ENCODE results near the gene CCDC149. TPM values are rescaled to one million over a fixed set of nuclear protein-coding genes. Genes with fewer than 3 reads are reported as not detected.

CCDC149 gene
- total RNA-seq, 1 experiment from 2014 or later = 12.7 TPM

DNA sequence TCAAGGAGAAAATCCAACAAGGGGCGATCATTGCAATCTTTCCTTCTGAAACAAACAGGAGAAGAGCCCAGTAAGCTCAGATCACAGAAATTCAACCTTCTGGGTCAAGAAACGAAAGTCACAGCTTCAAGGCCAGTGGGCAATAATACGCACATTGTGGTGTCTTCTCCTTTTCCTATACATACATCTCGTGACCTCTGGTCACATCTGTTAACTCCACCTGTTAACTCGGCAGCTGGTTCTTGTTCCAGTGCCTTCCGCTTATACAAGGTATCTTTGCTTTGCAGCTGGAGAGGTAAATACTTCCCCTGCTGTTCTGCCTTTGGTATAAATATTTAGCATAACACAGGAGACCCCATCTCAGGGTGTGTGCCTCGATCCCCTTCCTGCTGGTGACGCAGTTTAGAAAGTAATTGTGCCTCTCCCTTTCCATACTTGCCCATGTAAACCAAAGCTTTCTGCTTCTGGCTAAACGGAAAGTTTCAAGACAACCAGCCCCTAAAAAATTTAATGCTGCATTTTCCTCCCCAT, 45.0 kb downstream of the CCDC149 start:
- Mint-ChIP-seq H3K4me1 (ENCODE audit: insufficient read depth, unreplicated experiment) (no peaks in the 10 kb centered on the region), H3K27ac (ENCODE audit: low read depth, unreplicated experiment) (no peak overlapping the region), H3K27me3 (ENCODE audit: insufficient read depth, unreplicated experiment) (no peaks in the 10 kb centered on the region), H3K9me3 (ENCODE audit: unreplicated experiment) (peaks cover 8% of the 10 kb centered on the region), H3K36me3 (ENCODE audit: insufficient read depth, unreplicated experiment) (peaks cover 6% of the 10 kb centered on the region), H3K4me3 (ENCODE audit: unreplicated experiment) (no peak overlapping the region)
- TF ChIP-seq CTCF (IDR thresholded peaks at IDR 0.05; ENCODE audit: unreplicated experiment) = no peak
- ChIA-PET CTCF (no interaction called here), POLR2A (no interaction called here)
- no TSS peak for BruUV-seq (replicated peaks)
- DNase-seq (ENCODE audit: unreplicated experiment) = no peak
- intact Hi-C loops (cut with micrococcal nuclease) = no loop called here

GRCh38 chr4:24867251-24867650, 45.6 kb downstream of the CCDC149 start:
- no TSS peak for BruUV-seq (replicated peaks)
- no peak for TF ChIP-seq CTCF (IDR thresholded peaks at IDR 0.05; ENCODE audit: unreplicated experiment)
- H3K9me3 Mint-ChIP-seq (ENCODE audit: unreplicated experiment) = peaks cover 8% of the 10 kb centered on the region
- no peak overlapping the region for H3K4me3 Mint-ChIP-seq (ENCODE audit: unreplicated experiment)
- no peaks in the 10 kb centered on the region for H3K27me3 Mint-ChIP-seq (ENCODE audit: insufficient read depth, unreplicated experiment)
- no peak for DNase-seq (ENCODE audit: unreplicated experiment)
- CTCF ChIA-PET = interaction anchor here (0.7 kb wide), 1 partner anchor 277 kb away, joined by 3 read pairs; no protein-coding TSS in a partner anchor
- no peaks in the 10 kb centered on the region for H3K4me1 Mint-ChIP-seq (ENCODE audit: insufficient read depth, unreplicated experiment)
- intact Hi-C loops (cut with micrococcal nuclease) = no loop called here
- POLR2A ChIA-PET = interaction anchor here (1.4 kb wide), 1 partner anchor 283 kb away, joined by 4 read pairs; the partner anchor contains the start of gene DHX15
- H3K36me3 Mint-ChIP-seq (ENCODE audit: insufficient read depth, unreplicated experiment) = peaks cover 6% of the 10 kb centered on the region
- no peak overlapping the region for H3K27ac Mint-ChIP-seq (ENCODE audit: low read depth, unreplicated experiment)

DNA sequence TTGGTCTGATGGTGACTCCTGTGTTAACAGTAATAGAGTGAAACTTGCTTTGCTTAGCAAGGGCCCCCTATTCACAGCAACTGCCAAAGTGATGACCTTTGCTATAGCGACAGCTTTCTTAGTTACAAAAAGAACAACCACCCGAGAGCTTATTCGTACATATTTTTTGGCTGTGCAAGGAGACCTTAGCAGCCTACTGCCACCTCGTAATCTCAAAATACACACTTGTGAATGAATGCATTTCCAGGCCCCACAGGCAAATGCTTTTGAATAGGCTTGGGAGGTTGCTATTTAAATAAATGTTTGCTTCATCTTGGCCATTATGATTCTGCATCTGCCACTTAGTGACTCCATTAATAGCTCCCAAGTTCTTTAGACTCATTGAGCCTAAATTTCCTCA, 47.4 kb downstream of the CCDC149 start:
- H3K4me3 Mint-ChIP-seq (ENCODE audit: unreplicated experiment) = no peak overlapping the region
- H3K36me3 Mint-ChIP-seq (ENCODE audit: insufficient read depth, unreplicated experiment) = peaks cover 6% of the 10 kb centered on the region
- no TSS peak for BruUV-seq (replicated peaks)
- peaks cover 10% of the 10 kb centered on the region for H3K9me3 Mint-ChIP-seq (ENCODE audit: unreplicated experiment)
- ChIA-PET CTCF (no interaction called here), POLR2A (no interaction called here)
- no peak overlapping the region for H3K27ac Mint-ChIP-seq (ENCODE audit: low read depth, unreplicated experiment)
- no peaks in the 10 kb centered on the region for H3K27me3 Mint-ChIP-seq (ENCODE audit: insufficient read depth, unreplicated experiment)
- DNase-seq (ENCODE audit: unreplicated experiment) = no peak
- no peak for TF ChIP-seq CTCF (IDR thresholded peaks at IDR 0.05; ENCODE audit: unreplicated experiment)
- no peaks in the 10 kb centered on the region for H3K4me1 Mint-ChIP-seq (ENCODE audit: insufficient read depth, unreplicated experiment)
- intact Hi-C loops (cut with micrococcal nuclease) = no loop called here

- CTCF ChIA-PET = no interaction called here
- DNase-seq (ENCODE audit: unreplicated experiment) = no peak
- intact Hi-C loops (cut with micrococcal nuclease) = no loop called here
- POLR2A ChIA-PET = no interaction called here
- BruUV-seq (replicated peaks) = no TSS peak
- TF ChIP-seq CTCF (IDR thresholded peaks at IDR 0.05; ENCODE audit: unreplicated experiment) = no peak
- Mint-ChIP-seq H3K27ac (ENCODE audit: low read depth, unreplicated experiment) (peak overlapping the region; percentile 12), H3K4me1 (ENCODE audit: insufficient read depth, unreplicated experiment) (no peaks in the 10 kb centered on the region), H3K4me3 (ENCODE audit: unreplicated experiment) (no peak overlapping the region), H3K36me3 (ENCODE audit: insufficient read depth, unreplicated experiment) (peaks cover 3% of the 10 kb centered on the region), H3K27me3 (ENCODE audit: insufficient read depth, unreplicated experiment) (no peaks in the 10 kb centered on the region), H3K9me3 (ENCODE audit: unreplicated experiment) (peaks cover 24% of the 10 kb centered on the region)
Observed at GRCh38 chr4:24863799-24864198, 49.0 kb downstream of the CCDC149 start.

Data from MCF 10A (cell line).